ENCODE measurements around the gene NCAM1.

The NCAM1 gene

DNA sequence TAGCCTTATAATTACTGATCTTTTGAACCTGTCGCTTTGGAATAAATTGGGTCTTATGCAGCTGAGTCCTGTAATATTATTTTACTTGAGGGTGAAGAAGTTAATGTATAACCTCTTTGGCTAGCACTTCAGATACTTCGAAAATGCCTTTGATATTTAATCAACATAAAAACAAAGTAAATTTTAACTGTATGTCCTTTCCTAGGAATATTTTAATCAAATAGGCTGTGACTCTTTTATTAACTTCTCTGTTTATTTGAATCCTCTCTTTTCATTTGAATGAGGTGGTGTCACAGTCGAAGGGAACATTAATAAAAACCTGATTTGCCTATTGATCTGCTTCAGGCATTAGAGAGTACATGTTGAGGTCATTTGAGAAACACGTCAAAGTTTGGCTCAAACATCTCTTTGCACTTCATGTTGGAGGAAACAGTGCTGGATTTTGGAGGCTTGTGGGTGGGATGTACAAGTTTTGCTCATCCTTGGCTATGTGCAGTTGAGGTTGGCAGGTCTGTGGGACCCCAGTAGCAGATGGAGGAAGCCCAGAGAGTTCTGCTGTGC, 143.6 kb downstream of the NCAM1 start:
- Mint-ChIP-seq H3K4me3 (no peak overlapping the region), H3K4me1 (ENCODE audit: low read depth) (no peaks in the 10 kb centered on the region), H3K27me3 (ENCODE audit: low read depth) (peaks cover 5% of the 10 kb centered on the region), H3K27ac (no peak overlapping the region), H3K9me3 (no peaks in the 10 kb centered on the region), H3K36me3 (ENCODE audit: low read depth) (no peaks in the 10 kb centered on the region)
- no peak for DNase-seq (ENCODE audit: low spot score)

DNA sequence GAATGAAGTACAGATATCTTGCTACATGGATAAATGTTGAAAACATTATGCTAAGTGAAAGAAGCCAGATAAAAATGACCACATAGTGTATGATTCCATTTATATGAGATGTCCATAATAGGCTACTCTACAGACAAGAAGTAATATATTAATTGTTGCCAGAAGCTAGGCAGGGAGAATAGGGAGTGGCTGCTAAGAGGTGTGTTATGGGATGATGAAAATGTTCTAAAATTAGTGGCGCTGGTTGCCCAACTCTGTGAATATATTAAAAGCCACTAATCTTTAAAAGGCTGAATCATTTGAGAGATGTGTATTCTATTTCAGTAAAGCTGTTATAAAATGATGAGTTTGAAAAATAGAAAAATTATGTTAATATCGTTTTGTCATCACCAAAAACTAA, 144.4 kb downstream of the NCAM1 start:
- H3K27me3 Mint-ChIP-seq (ENCODE audit: low read depth), result peaks cover 5% of the 10 kb centered on the region
- no peak overlapping the region for H3K27ac Mint-ChIP-seq
- no peak overlapping the region for H3K4me3 Mint-ChIP-seq
- DNase-seq (ENCODE audit: low spot score), result no peak
- no peaks in the 10 kb centered on the region for H3K9me3 Mint-ChIP-seq
- H3K36me3 Mint-ChIP-seq (ENCODE audit: low read depth), result no peaks in the 10 kb centered on the region
- H3K4me1 Mint-ChIP-seq (ENCODE audit: low read depth), result no peaks in the 10 kb centered on the region

DNA sequence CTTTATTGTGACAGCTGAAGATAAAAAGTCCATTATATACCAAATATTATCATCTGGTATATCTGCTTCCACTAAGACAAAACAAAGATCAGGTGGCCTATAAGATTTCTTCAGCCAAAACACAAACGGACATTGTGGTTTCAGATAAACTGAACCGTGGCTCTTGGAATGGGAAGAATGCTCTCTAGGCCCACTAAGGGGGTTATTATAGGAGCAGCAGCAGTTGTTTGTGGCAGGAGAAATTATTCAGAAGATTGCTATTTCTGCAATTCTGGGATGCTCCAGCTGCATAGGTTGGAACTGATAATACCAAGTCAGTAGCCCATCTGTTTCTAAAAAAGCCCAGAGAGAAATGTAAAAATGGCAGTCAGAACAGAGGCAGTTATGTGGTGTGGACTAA, 145.3 kb downstream of the NCAM1 start:
- Mint-ChIP-seq H3K27me3 (ENCODE audit: low read depth) (peaks cover 5% of the 10 kb centered on the region), H3K27ac (no peak overlapping the region), H3K36me3 (ENCODE audit: low read depth) (no peaks in the 10 kb centered on the region), H3K9me3 (no peaks in the 10 kb centered on the region), H3K4me1 (ENCODE audit: low read depth) (no peaks in the 10 kb centered on the region), H3K4me3 (no peak overlapping the region)
- no peak for DNase-seq (ENCODE audit: low spot score)

DNA sequence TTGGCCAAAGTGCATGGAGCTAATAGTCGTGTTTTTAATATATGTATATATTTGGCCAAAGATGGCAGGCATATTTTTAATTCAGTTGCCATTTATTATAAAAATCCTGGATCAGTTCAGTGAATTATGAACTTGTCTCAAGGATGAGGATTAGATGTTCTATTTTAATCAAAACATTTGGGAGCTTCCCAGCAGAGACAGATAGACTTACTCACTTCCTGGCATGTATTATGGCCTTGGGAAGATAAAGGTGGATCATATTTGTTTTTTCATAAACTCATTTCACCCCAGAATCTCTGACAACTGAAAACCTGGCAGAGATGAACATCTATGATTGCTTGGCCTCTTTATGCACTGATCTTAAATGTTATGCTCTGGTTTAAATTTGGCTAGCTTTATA, 148.8 kb downstream of the NCAM1 start:
- no peaks in the 10 kb centered on the region for H3K9me3 Mint-ChIP-seq
- no peaks in the 10 kb centered on the region for H3K4me1 Mint-ChIP-seq (ENCODE audit: low read depth)
- H3K36me3 Mint-ChIP-seq (ENCODE audit: low read depth), result no peaks in the 10 kb centered on the region
- DNase-seq (ENCODE audit: low spot score), result no peak
- no peak overlapping the region for H3K4me3 Mint-ChIP-seq
- H3K27me3 Mint-ChIP-seq (ENCODE audit: low read depth), result peaks cover 3% of the 10 kb centered on the region
- H3K27ac Mint-ChIP-seq, result no peak overlapping the region

DNA sequence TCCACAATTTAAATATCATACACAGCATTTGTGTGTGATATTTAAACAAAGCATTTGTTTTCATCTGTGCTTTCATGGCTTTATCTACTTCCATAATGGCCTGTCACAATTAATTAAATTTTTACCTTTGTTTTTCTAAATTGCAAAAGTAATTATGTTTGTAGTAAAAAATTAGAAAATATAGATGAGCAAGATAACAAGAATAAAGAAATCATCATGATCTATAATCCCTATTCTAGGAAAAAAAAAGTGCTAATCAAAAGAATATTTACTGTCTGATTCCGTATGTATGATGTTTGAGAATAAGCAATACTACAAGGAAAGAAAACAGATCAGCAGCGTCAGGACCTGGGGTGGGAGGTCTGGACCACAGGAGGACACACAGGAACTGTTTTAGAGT, 149.9 kb downstream of the NCAM1 start:
- Mint-ChIP-seq H3K9me3 (no peaks in the 10 kb centered on the region), H3K27me3 (ENCODE audit: low read depth) (peaks cover 5% of the 10 kb centered on the region), H3K4me1 (ENCODE audit: low read depth) (no peaks in the 10 kb centered on the region), H3K36me3 (ENCODE audit: low read depth) (no peaks in the 10 kb centered on the region), H3K4me3 (no peak overlapping the region), H3K27ac (no peak overlapping the region)
- no peak for DNase-seq (ENCODE audit: low spot score)

DNA sequence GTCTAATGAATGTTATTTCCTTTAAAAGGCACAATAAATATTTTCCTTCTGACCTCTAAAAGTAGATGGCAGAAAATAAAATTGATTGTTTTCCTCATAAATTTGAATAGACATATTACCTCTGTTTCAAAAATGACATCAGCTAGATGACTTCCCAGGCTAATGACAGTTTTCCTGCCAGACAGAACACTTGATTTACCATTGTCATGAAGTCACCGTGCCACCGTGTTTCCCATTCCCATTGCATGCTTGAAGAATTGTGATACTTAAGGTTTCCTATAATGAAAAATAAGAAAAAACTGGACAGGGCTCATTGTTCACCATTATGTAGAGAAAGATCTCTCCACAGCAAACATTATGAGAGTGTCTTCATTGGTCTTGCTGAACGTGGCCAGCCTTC, 151.1 kb downstream of the NCAM1 start:
- Mint-ChIP-seq H3K9me3 (no peaks in the 10 kb centered on the region), H3K4me3 (no peak overlapping the region), H3K27me3 (ENCODE audit: low read depth) (peaks cover 6% of the 10 kb centered on the region), H3K27ac (no peak overlapping the region), H3K4me1 (ENCODE audit: low read depth) (no peaks in the 10 kb centered on the region), H3K36me3 (ENCODE audit: low read depth) (no peaks in the 10 kb centered on the region)
- no peak for DNase-seq (ENCODE audit: low spot score)

DNA sequence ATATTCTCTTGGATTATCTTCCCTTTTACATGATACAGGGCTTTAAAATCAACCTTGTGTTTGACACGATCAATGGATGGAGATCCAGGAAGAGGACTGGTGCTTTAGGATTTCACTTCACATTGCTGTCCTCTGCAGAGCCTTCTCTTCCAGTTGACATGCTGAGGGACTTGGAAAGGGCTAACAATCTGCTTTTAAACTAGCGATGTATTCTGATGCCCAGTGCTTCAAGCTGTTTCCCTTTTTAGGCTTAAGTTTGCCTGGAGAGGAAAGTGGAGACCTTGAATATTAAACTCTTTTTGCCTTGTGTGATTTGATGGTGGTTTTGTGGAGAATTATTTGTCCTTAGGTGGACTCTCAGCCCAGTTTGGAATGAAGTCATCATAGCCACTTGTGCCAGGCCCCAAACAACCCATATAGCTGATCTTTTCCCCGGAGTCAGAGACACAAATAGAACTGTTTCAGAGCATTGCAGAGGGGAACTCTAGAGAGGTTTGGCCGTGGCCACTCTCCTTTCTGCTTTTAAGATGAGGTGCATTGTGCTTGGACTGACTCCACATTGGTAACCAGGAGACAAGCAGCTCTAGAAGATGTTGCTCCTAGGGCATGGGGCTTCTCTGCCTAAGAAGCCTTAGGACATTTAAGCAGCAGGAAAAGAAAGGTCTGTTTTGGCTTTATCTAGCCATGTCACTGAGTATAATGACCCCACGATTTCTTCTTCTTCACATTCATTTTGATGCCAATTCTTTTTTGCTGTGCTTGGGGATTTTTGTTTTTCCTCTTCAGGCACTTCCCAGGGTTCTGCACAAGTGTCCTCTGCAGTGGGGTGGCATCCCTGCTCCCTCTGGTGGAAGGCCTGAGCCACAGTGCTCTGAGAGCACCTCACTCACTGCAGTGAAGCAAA, 152.8 kb downstream of the NCAM1 start:
- no peaks in the 10 kb centered on the region for H3K4me1 Mint-ChIP-seq (ENCODE audit: low read depth)
- no peak for DNase-seq (ENCODE audit: low spot score)
- H3K4me3 Mint-ChIP-seq, result no peak overlapping the region
- H3K36me3 Mint-ChIP-seq (ENCODE audit: low read depth), result no peaks in the 10 kb centered on the region
- no peak overlapping the region for H3K27ac Mint-ChIP-seq
- H3K27me3 Mint-ChIP-seq (ENCODE audit: low read depth), result peaks cover 9% of the 10 kb centered on the region
- no peaks in the 10 kb centered on the region for H3K9me3 Mint-ChIP-seq

DNA sequence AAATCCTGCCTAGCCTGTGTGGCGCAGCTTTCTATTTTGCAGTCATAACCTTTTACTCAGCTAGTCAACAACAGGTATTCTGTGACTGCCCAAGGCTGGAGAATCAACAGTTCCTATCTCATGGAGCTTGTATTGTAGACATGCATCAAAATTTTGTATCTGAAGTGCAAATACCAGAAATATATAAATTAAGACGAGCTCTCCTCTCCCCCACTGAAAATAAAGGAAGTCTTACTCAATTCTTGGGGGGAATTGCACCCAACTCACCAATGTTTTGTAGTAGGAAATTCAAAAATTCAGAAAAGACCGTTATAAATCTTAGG, 153.4 kb downstream of the NCAM1 start:
- no peaks in the 10 kb centered on the region for H3K36me3 Mint-ChIP-seq (ENCODE audit: low read depth)
- H3K4me1 Mint-ChIP-seq (ENCODE audit: low read depth), result no peaks in the 10 kb centered on the region
- no peak overlapping the region for H3K27ac Mint-ChIP-seq
- H3K27me3 Mint-ChIP-seq (ENCODE audit: low read depth), result peaks cover 10% of the 10 kb centered on the region
- no peak for DNase-seq (ENCODE audit: low spot score)
- no peak overlapping the region for H3K4me3 Mint-ChIP-seq
- no peaks in the 10 kb centered on the region for H3K9me3 Mint-ChIP-seq

DNA sequence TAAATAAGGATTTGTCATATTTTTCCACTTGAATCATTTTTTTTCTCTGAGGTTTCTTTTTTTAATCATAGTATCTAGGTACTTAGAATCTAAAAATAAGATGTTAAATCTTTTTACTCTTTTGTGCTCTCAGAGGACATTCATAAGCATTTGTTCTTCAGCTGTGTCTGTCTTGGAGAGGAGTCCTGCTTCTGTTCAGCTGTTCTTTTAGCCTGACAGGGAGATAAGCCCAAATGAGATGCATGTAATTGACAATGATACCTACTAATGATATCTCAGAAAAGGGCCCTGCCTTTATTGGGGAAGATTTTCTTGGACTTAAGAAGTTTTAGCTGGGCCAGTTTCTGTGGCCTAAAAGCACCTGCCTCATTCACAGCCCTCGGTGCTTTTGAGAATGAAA, 156.9 kb downstream of the NCAM1 start:
- Mint-ChIP-seq H3K27ac (no peak overlapping the region), H3K36me3 (ENCODE audit: low read depth) (no peaks in the 10 kb centered on the region), H3K4me3 (no peak overlapping the region), H3K27me3 (ENCODE audit: low read depth) (peaks cover 19% of the 10 kb centered on the region), H3K4me1 (ENCODE audit: low read depth) (no peaks in the 10 kb centered on the region), H3K9me3 (no peaks in the 10 kb centered on the region)
- no peak for DNase-seq (ENCODE audit: low spot score)

DNA sequence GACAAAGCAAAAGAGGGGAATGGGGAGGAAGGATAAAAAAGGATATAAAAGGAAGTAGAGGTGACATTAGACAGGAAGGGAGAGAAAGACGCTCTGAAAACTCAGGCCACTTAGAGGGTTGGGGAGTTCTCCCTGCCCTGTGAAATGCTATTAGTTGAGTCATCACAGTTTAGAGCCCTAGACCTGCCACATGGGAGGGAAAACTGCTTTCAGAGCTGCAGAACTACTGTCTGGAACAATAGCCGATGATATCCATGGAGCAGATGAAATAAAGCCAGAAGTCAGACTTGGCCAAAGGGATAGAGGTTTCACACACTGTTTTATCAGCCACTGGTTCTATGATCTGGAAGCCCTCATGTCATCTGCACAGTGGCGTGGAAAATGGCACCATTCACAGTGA, 157.9 kb downstream of the NCAM1 start:
- Mint-ChIP-seq H3K4me1 (ENCODE audit: low read depth) (no peaks in the 10 kb centered on the region), H3K27me3 (ENCODE audit: low read depth) (peaks cover 19% of the 10 kb centered on the region), H3K36me3 (ENCODE audit: low read depth) (no peaks in the 10 kb centered on the region), H3K9me3 (no peaks in the 10 kb centered on the region), H3K4me3 (no peak overlapping the region), H3K27ac (no peak overlapping the region)
- no peak for DNase-seq (ENCODE audit: low spot score)

DNA sequence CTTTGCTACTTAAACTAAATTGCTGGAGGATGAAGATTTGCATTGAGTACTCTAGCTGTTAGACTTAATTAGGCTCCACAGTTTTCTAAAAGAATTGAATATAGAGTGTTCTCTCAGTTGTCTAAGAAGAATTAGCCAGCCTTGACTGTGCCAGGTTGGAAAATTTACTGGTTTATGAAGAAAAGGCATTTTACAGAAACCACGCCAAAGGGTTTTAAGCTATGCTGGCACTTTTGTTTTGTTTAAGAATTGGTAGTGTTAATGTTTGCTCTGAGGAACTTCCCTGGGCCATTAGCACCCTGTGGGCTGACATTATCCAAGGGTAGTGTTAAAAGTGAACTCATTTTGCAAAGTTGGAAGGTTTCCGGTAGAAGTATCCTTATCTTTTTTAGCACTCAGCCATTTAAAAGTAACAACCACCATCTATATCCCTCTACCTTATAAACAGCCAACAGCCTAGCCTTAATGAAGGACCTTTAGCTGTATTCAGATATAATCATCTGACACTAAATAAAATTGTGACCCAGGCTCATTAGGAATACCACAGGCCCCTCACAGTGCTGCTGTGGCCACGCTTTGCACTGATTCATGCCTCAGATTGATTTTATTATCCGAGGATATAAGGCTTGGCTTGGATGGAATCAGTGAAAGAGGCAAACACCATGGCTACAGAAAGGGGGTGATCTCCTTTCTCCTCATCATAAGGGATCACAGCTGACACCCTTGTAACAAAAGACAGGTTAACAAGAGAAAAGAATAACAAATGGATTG, 158.9 kb downstream of the NCAM1 start:
- no peak overlapping the region for H3K27ac Mint-ChIP-seq
- H3K27me3 Mint-ChIP-seq (ENCODE audit: low read depth), result peaks cover 16% of the 10 kb centered on the region
- DNase-seq (ENCODE audit: low spot score), result no peak
- no peaks in the 10 kb centered on the region for H3K4me1 Mint-ChIP-seq (ENCODE audit: low read depth)
- no peaks in the 10 kb centered on the region for H3K9me3 Mint-ChIP-seq
- H3K4me3 Mint-ChIP-seq, result no peak overlapping the region
- no peaks in the 10 kb centered on the region for H3K36me3 Mint-ChIP-seq (ENCODE audit: low read depth)

DNA sequence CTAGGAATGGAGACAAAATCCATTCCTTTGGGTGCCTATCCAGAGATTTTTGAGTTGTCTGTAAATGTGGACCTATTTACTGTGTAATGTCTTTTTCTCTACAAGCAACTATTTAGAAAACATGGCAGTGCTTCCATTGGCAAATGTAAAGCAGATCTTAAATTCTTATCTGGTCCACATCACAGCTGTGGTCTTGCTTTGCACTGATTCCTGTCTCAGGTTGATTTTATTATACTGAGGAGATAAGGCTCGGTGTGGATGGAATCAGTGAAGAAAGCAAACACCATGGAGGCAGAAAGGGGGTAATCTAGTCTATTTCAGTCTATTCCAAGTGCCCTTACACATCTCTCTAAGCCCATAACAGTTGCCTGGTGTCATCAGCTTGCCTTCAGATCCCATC, 160.5 kb downstream of the NCAM1 start:
- Mint-ChIP-seq H3K4me3 (no peak overlapping the region), H3K36me3 (ENCODE audit: low read depth) (no peaks in the 10 kb centered on the region), H3K27me3 (ENCODE audit: low read depth) (peaks cover 14% of the 10 kb centered on the region), H3K9me3 (no peaks in the 10 kb centered on the region), H3K4me1 (ENCODE audit: low read depth) (no peaks in the 10 kb centered on the region), H3K27ac (no peak overlapping the region)
- no peak for DNase-seq (ENCODE audit: low spot score)

DNA sequence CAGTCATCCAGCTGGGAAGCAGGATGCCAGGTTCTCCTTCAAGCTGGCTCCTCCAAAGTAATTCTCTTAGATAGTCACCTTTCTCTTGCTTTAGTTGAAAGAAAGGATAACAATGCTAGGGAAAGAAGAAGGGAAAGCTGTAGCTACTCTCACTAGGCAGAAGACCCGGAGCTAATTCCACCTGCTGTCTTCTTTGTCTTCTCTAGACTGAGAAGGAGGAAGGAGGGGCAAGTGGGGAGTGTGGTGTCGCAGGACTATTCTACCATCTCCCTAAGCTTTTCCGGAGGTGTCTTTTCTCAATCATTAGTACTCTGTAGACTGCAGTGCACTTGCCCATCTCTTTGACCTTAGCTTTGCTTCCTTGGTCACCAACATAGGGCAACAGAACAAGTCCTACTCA, 162.8 kb downstream of the NCAM1 start:
- H3K4me3 Mint-ChIP-seq, result no peak overlapping the region
- no peak for DNase-seq (ENCODE audit: low spot score)
- H3K27me3 Mint-ChIP-seq (ENCODE audit: low read depth), result peaks cover 10% of the 10 kb centered on the region
- no peaks in the 10 kb centered on the region for H3K4me1 Mint-ChIP-seq (ENCODE audit: low read depth)
- H3K9me3 Mint-ChIP-seq, result no peaks in the 10 kb centered on the region
- no peak overlapping the region for H3K27ac Mint-ChIP-seq
- no peaks in the 10 kb centered on the region for H3K36me3 Mint-ChIP-seq (ENCODE audit: low read depth)

DNA sequence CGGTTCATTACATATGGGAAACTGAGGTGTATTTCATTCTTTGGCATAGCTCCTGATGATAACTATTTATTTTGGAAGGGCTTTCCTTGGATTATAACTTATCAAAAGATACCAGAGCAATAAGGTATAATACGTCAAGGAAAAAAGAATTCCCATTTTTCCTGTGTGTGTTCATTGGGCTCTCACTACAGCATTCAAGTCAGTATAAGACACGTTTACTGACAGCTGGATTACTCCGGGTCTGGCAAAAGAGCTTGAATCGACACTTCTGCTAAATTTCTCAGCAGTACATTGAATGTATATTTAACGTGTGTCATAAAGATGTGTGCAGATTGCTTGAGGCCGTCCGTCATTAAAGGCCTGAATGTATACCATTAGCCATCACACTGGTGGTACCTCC, 163.4 kb downstream of the NCAM1 start:
- no peak overlapping the region for H3K27ac Mint-ChIP-seq
- H3K4me3 Mint-ChIP-seq, result no peak overlapping the region
- H3K4me1 Mint-ChIP-seq (ENCODE audit: low read depth), result no peaks in the 10 kb centered on the region
- no peak for DNase-seq (ENCODE audit: low spot score)
- H3K36me3 Mint-ChIP-seq (ENCODE audit: low read depth), result no peaks in the 10 kb centered on the region
- H3K9me3 Mint-ChIP-seq, result no peaks in the 10 kb centered on the region
- peaks cover 9% of the 10 kb centered on the region for H3K27me3 Mint-ChIP-seq (ENCODE audit: low read depth)

Data from T-helper 2 cell treated with Interferon-gamma antibody and Interleukin-4, amounts not matched to agents 5 μg/mL and 100 μg/mL, for 36 hours (primary cell).